K562 (cell line): ENCODE data around the gene CYBRD1. TPM values are rescaled to one million over a fixed set of nuclear protein-coding genes. Genes with fewer than 3 reads are reported as not detected.
A peak's percentile ranks its signal among the peaks of the same experiment; 100 is the strongest.

ENCODE experiments used
- ATF3 ChIP-seq, 2 experiments: fragments of 450-650 bp in 1 of 2; sonication (generic) in 1 of 2; formaldehyde crosslinking in 1 of 2; IDR thresholded peaks in 1 of 2; conservative IDR thresholded peaks in 1 of 2; 2 replicates each; pipeline versions ENCODE4 v1.6.1 to v1.8.1; 2016 to 2023; ENCODE audit warnings: mild to moderate bottlenecking in 2 of 2, moderate library complexity in 2 of 2, inconsistent platforms in 1 of 2, missing genetic modification reagents in 1 of 2
- CTCFL ChIP-seq: IDR thresholded peaks from 2 replicates; pipeline ENCODE4 v1.6.1; 2011; ENCODE audit warnings: borderline replicate concordance, low read depth, mild to moderate bottlenecking, moderate library complexity, low read length; ENCODE audit not compliant: insufficient read depth, poor library complexity, severe bottlenecking
- E4F1 ChIP-seq: fragments of 250-450 bp; sonication (Bioruptor Pico); IDR thresholded peaks from 2 replicates; pipeline ENCODE4 v1.5.0; 2021; ENCODE audit warnings: mild to moderate bottlenecking, borderline replicate concordance
- HBP1 ChIP-seq: fragments of 450-650 bp; formaldehyde crosslinking; IDR thresholded peaks from 2 replicates; pipeline ENCODE4 v1.4.0; 2022; ENCODE audit warnings: missing genetic modification characterization
- NBN ChIP-seq: fragments of 450-650 bp; IDR thresholded peaks from 2 replicates; pipeline ENCODE4 v1.6.1; 2016; ENCODE audit warnings: low read depth, mild to moderate bottlenecking
- NKRF ChIP-seq: fragments of 450-650 bp; IDR thresholded peaks from 2 replicates; pipeline ENCODE4 v1.6.1; 2016; ENCODE audit warnings: borderline replicate concordance
- PATZ1 ChIP-seq: fragments of 250-450 bp; sonication (Bioruptor Pico); IDR thresholded peaks from 2 replicates; pipeline ENCODE4 v1.5.0; 2020; ENCODE audit warnings: mild to moderate bottlenecking, borderline replicate concordance
- PHF8 ChIP-seq: fragments of 200-600 bp; sonication (generic); IDR thresholded peaks from 2 replicates; pipeline ENCODE4 v1.6.1; 2012; ENCODE audit warnings: mixed run types, mild to moderate bottlenecking, inconsistent platforms, low read length, moderate library complexity, borderline replicate concordance
- PPARD ChIP-seq: fragments of 250-450 bp; sonication (Bioruptor Pico); IDR thresholded peaks from 2 replicates; pipeline ENCODE4 v1.8.0; 2022; ENCODE audit warnings: inconsistent platforms, mild to moderate bottlenecking, moderate library complexity
- RAD21 ChIP-seq, 2 experiments: fragments of 250-450 bp in 1 of 2; fragments of 450-650 bp in 1 of 2; sonication (Bioruptor Pico) in 1 of 2; formaldehyde crosslinking in 1 of 2; IDR thresholded peaks in 1 of 2; conservative IDR thresholded peaks in 1 of 2; 2 replicates each; pipeline versions ENCODE4 v1.4.0 to v1.8.0; 2020 to 2022; ENCODE audit warnings: mild to moderate bottlenecking in 2 of 2, moderate library complexity in 1 of 2
- SMAD2 ChIP-seq: fragments of 150-350 bp; IDR thresholded peaks from 2 replicates; pipeline ENCODE4 v1.6.1; 2014; ENCODE audit warnings: low read depth, mild to moderate bottlenecking, low read length
- THAP7 ChIP-seq: fragments of 250-450 bp; sonication (Bioruptor Pico); IDR thresholded peaks from 2 replicates; pipeline ENCODE4 v1.5.0; 2021
- TRIM28 ChIP-seq: fragments of 450-650 bp; IDR thresholded peaks from 2 replicates; pipeline ENCODE4 v1.6.1; 2017
- ZNF766 ChIP-seq: fragments of 200-800 bp; sonication (Bioruptor generic); conservative IDR thresholded peaks from 2 replicates; pipeline ENCODE4 v1.6.1; 2016; ENCODE audit warnings: missing genetic modification characterization, missing compliant biosample characterization
- polyA plus RNA-seq, 8 experiments: library from polyadenylated mRNA; depleted of rRNA in 4 of 8; stranded (reverse) in 5 of 8; unstranded in 3 of 8; fragments of >200 nt; fragmentation: Nextera tagmentation in 2 of 8; fragmentation: Illumina TruSeq in 1 of 8; extraction: Ambion mirVana in 2 of 8; extraction: Trizol in 1 of 8; gene quantifications; 2 replicates each; pipeline versions ENCODE4 v1.2.1 to v1.2.3, GENCODE V29; 2011 to 2014; ENCODE audit warnings: inconsistent platforms in 1 of 8, missing spikeins in 1 of 8
- total RNA-seq, 7 experiments: library from RNA; depleted of rRNA in 6 of 7; stranded (reverse); fragments of >200 nt in 6 of 7; fragmentation: Illumina TruSeq in 2 of 7; extraction: Trizol in 2 of 7; gene quantifications; 2 replicates each; pipeline versions ENCODE4 v1.2.1 to v1.2.3, GENCODE V29; 2011 to 2021; ENCODE audit warnings: low replicate concordance in 1 of 7

The CYBRD1 gene
- total and polyA plus RNA-seq, 9 of the 15 experiments (the other 6 are each of a cell fraction or from before 2014, with no cell fraction given): 9.6 to 22.4 (median 15.6) TPM

- TF ChIP-seq ATF3 (IDR thresholded peaks at IDR 0.05): no peak
- TF ChIP-seq ATF3 (CRISPR knock-in tag; conservative IDR thresholded peaks at IDR 0.05): no peak
- no peak for TF ChIP-seq PATZ1 (CRISPR knock-in tag)
- TF ChIP-seq RAD21 (CRISPR knock-in tag; conservative IDR thresholded peaks at IDR 0.05 in 1 of 2, IDR thresholded peaks at IDR 0.05 in 1 of 2): peak in 1 of 2 experiments; percentile 26; a peak in 2 of 4 replicates
- TF ChIP-seq ZNF766 (CRISPR knock-in tag): no peak
- TF ChIP-seq PHF8: no peak
- TF ChIP-seq HBP1 (CRISPR knock-in tag): no peak
- TF ChIP-seq THAP7 (CRISPR knock-in tag): no peak
- TF ChIP-seq E4F1: no peak
- TF ChIP-seq NBN: 0 out of 2 replicates have a peak, but pooled peaks have one; percentile 39
- peak; percentile 89 for TF ChIP-seq TRIM28
- TF ChIP-seq NKRF: 0 out of 2 replicates have a peak, but pooled peaks have one; percentile 24
- TF ChIP-seq PPARD (CRISPR knock-in tag): no peak
- TF ChIP-seq CTCFL: peak; percentile 32
- TF ChIP-seq SMAD2: no peak
These were observed 7.6 kb downstream of the CYBRD1 start (continued) for GRCh38 chr2:171529914-171530313.
